HCT116 (cell line): ENCODE measurements around the gene VAMP8. TPM values are rescaled to one million over a fixed set of nuclear protein-coding genes. Genes with fewer than 3 reads are reported as not detected.

Source experiments
- ATAC-seq: fragments of 200-7000 bp; cut with Tn5 transposase; 2 replicates; pipeline ENCODE4 v1.9.1; 2020; ENCODE audit warnings: mild to moderate bottlenecking, moderate library complexity
- BruUV-seq: library from RNA; stranded (reverse); fragments of 400-500 nt; replicated peaks from 2 replicates; lab custom pipeline; 2021; lab: Mats Ljungman, UMichigan
- CTCF ChIA-PET: fragments of 300-600 bp; sonication (Branson Sonifier 250); formaldehyde crosslinking; loops from one replicate; lab custom pipeline; 2021; ENCODE audit warnings: antibody characterized with exemption; lab: Charles Lee
- POLR2A ChIA-PET: fragments of 300-600, 350-600 bp; sonication (Branson Sonifier 250); formaldehyde crosslinking; loops from one replicate; lab custom pipeline; 2021; ENCODE audit warnings: antibody characterized with exemption; lab: Charles Lee
- RAD21 ChIA-PET, 2 experiments: fragments of 300-600 bp; sonication (Branson Sonifier 250); formaldehyde crosslinking; loops; one replicate each; lab custom pipeline; 2023; ENCODE audit warnings: low total read pairs in 2 of 2; ENCODE audit not compliant: uncharacterized antibody in 2 of 2, unreplicated experiment in 2 of 2, low non-redundant PET in 1 of 2; lab: Charles Lee
- DNase-seq: peaks from one replicate; pipeline ENCODE4 v3.0.0-alpha.2; 2010; ENCODE audit warnings: low read depth, low spot score
- H2AFZ ChIP-seq: fragments of 200-600 bp; shearing (Covaris generic), sonication (generic); 2 replicates; pipeline ENCODE4 v1.6.1; 2017; ENCODE audit warnings: low read depth, mixed run types, mixed read lengths, antibody characterized with exemption, low read length; ENCODE audit not compliant: poor library complexity, severe bottlenecking
- H3K27ac ChIP-seq: 2 replicates; pipeline ENCODE4 v1.5.1; 2012; ENCODE audit warnings: low read depth, low read length
- H3K27me3 ChIP-seq: fragments of 200-600 bp; sonication (generic); 2 replicates; pipeline ENCODE4 v1.6.1; 2016; ENCODE audit warnings: mixed run types, low read length, mixed read lengths; ENCODE audit not compliant: insufficient read depth
- H3K36me3 ChIP-seq, 2 experiments: fragments of 200-500 bp in 1 of 2; fragments of 200-600 bp in 1 of 2; sonication (Bioruptor generic) in 1 of 2; sonication (generic) in 1 of 2; 2 replicates each; pipeline versions ENCODE4 v1.5.1 to v1.6.1; 2014 to 2016; ENCODE audit warnings: low read length in 2 of 2, inconsistent platforms in 1 of 2, mixed read lengths in 1 of 2, mixed run types in 1 of 2; ENCODE audit not compliant: insufficient read depth in 2 of 2, control insufficient read depth in 1 of 2
- H3K4me1 ChIP-seq, 2 experiments: fragments of 200-600 bp in 1 of 2; sonication (generic) in 1 of 2; 2 replicates each; pipeline versions ENCODE4 v1.5.1 to v1.6.1; 2012 to 2017; ENCODE audit warnings: low read length in 2 of 2, inconsistent platforms in 1 of 2, mild to moderate bottlenecking in 1 of 2, mixed read lengths in 1 of 2, mixed run types in 1 of 2, moderate library complexity in 1 of 2; ENCODE audit not compliant: insufficient read depth in 2 of 2, control insufficient read depth in 1 of 2
- H3K4me2 ChIP-seq: fragments of 200-600 bp; sonication (generic); 2 replicates; pipeline ENCODE4 v1.6.1; 2017; ENCODE audit warnings: mixed run types, low read length, mixed read lengths
- H3K4me3 ChIP-seq, 2 experiments: fragments of 200-600 bp in 1 of 2; sonication (generic) in 1 of 2; replicated peaks in 1 of 2; 2 replicates each; pipeline ENCODE4 v1.5.1; 2011 to 2016; ENCODE audit warnings: low read length in 2 of 2, control low read depth in 1 of 2, low read depth in 1 of 2, mild to moderate bottlenecking in 1 of 2, mixed read lengths in 1 of 2, mixed run types in 1 of 2
- H3K79me2 ChIP-seq: fragments of 200-600 bp; sonication (generic); 2 replicates; pipeline ENCODE4 v1.6.1; 2017; ENCODE audit warnings: mild to moderate bottlenecking, mixed run types, low read length, moderate library complexity, mixed read lengths; ENCODE audit not compliant: insufficient read depth
- H3K9ac ChIP-seq: fragments of 200-600 bp; sonication (generic); 2 replicates; pipeline ENCODE4 v1.6.1; 2016; ENCODE audit warnings: low read length, mixed read lengths
- H3K9me2 ChIP-seq: fragments of 200-600 bp; sonication (generic), shearing (Covaris generic); 2 replicates; pipeline ENCODE4 v1.6.1; 2017; ENCODE audit warnings: mixed run types, mild to moderate bottlenecking, moderate library complexity; ENCODE audit not compliant: insufficient read depth
- H3K9me3 ChIP-seq, 2 experiments: fragments of 200-500 bp in 1 of 2; fragments of 200-600 bp in 1 of 2; sonication (Bioruptor generic) in 1 of 2; sonication (generic) in 1 of 2; 2 replicates each; pipeline ENCODE4 v1.6.1; 2014 to 2017; ENCODE audit warnings: low read length in 2 of 2, mixed read lengths in 2 of 2, inconsistent platforms in 1 of 2, low read depth in 1 of 2, mild to moderate bottlenecking in 1 of 2, mixed run types in 1 of 2, moderate library complexity in 1 of 2; ENCODE audit not compliant: control insufficient read depth in 1 of 2, insufficient read depth in 1 of 2
- H4K20me1 ChIP-seq: fragments of 200-600 bp; sonication (generic), shearing (Covaris generic); 2 replicates; pipeline ENCODE4 v1.6.1; 2017; ENCODE audit warnings: mixed run types, mild to moderate bottlenecking, moderate library complexity; ENCODE audit not compliant: insufficient read depth
- ATF3 ChIP-seq: IDR thresholded peaks from 2 replicates; pipeline ENCODE4 v1.6.1; 2012
- CBX3 ChIP-seq: IDR thresholded peaks from 2 replicates; pipeline ENCODE4 v1.6.1; 2012; ENCODE audit warnings: low read depth
- CEBPB ChIP-seq: IDR thresholded peaks from 2 replicates; pipeline ENCODE4 v1.6.1; 2012; ENCODE audit warnings: low read depth
- ELF1 ChIP-seq: IDR thresholded peaks from 2 replicates; pipeline ENCODE4 v1.6.1; 2012; ENCODE audit warnings: low read depth, borderline replicate concordance
- EZH2 ChIP-seq: fragments of 200-600 bp; sonication (generic); IDR thresholded peaks from 2 replicates; pipeline ENCODE4 v1.6.1; 2017; ENCODE audit warnings: antibody characterized with exemption, mixed run types
- FOSL1 ChIP-seq: IDR thresholded peaks from 2 replicates; pipeline ENCODE4 v1.6.1; 2012; ENCODE audit warnings: low read depth
- RAD21 ChIP-seq: IDR thresholded peaks from 2 replicates; pipeline ENCODE4 v1.6.1; 2012; ENCODE audit warnings: low read depth, mild to moderate bottlenecking
- REST ChIP-seq: IDR thresholded peaks from 2 replicates; pipeline ENCODE4 v1.6.1; 2012; ENCODE audit warnings: low read depth
- SRF ChIP-seq: IDR thresholded peaks from 2 replicates; pipeline ENCODE4 v1.6.1; 2012; ENCODE audit warnings: low read depth
- TCF7L2 ChIP-seq: IDR thresholded peaks from 2 replicates; pipeline ENCODE4 v1.7.0; 2011; ENCODE audit warnings: borderline replicate concordance, inconsistent platforms; ENCODE audit not compliant: insufficient read depth, insufficient read length; ENCODE audit errors: extremely low read depth
- YY1 ChIP-seq: IDR thresholded peaks from 2 replicates; pipeline ENCODE4 v1.6.1; 2011; ENCODE audit warnings: low read length, low read depth, moderate library complexity, mild to moderate bottlenecking; ENCODE audit not compliant: insufficient replicate concordance; ENCODE audit errors: extremely low read depth
- ZBTB33 ChIP-seq: IDR thresholded peaks from 2 replicates; pipeline ENCODE4 v1.6.1; 2011; ENCODE audit warnings: mild to moderate bottlenecking, low read length, moderate library complexity; ENCODE audit not compliant: insufficient replicate concordance; ENCODE audit errors: extremely low read depth
- intact Hi-C: fragments of 100-400 bp; cut with micrococcal nuclease; formaldehyde crosslinking; loops from 2 replicates; pipeline ENCODE4 v1.10.0; 2022
- total RNA-seq: library from RNA; stranded (reverse); gene quantifications from one replicate; pipeline ENCODE4 v1.2.1, GENCODE V29; 2021; ENCODE audit not compliant: unreplicated experiment

VAMP8 gene
- total RNA-seq, 1 experiment from 2014 or later: 52.6 TPM

GRCh38 chr2:85553184-85553583 is 24.2 kb upstream of the VAMP8 start:
- ATAC-seq (no peak), DNase-seq (no peak)
- no peaks in the 10 kb centered on the region for H3K27me3 ChIP-seq
- RAD21 ChIA-PET: no interaction called here
- H3K9ac ChIP-seq: no peak overlapping the region
- no TSS peak for BruUV-seq
- H3K79me2 ChIP-seq: peaks cover 8% of the 10 kb centered on the region
- H3K9me2 ChIP-seq: no peaks in the 10 kb centered on the region
- CTCF ChIA-PET: interaction anchor here (2.5 kb wide), 1 partner anchor 253 kb away, joined by 17 read pairs; no protein-coding TSS in a partner anchor
- no peak overlapping the region for H3K4me3 ChIP-seq
- H3K4me1 ChIP-seq: no peaks in the 10 kb centered on the region
- H3K9me3 ChIP-seq: no peaks in the 10 kb centered on the region
- no peak overlapping the region for H3K27ac ChIP-seq
- H4K20me1 ChIP-seq: no peaks in the 10 kb centered on the region; the same call in 1 of the 2 replicates
- H3K36me3 ChIP-seq: peaks cover 16 to 43% of the 10 kb centered on the region in 2 experiments; a peak in 3 of 4 replicates
- H2AFZ ChIP-seq: no peak overlapping the region
- no peak overlapping the region for H3K4me2 ChIP-seq
- TF ChIP-seq ELF1 (no peak), TCF7L2 (no peak), YY1 (no peak), FOSL1 (no peak), ATF3 (no peak), ZBTB33 (no peak), EZH2 (no peak), CEBPB (no peak), SRF (no peak), RAD21 (no peak), REST (no peak), CBX3 (no peak)
- intact Hi-C loops: loop anchor here (10.0 kb wide), 1 partner anchor 228 kb away; the partner anchor contains the start of gene TGOLN2
- POLR2A ChIA-PET: interaction anchor here (15.3 kb wide), 1 partner anchor 129 kb away, joined by 236 read pairs; the partner anchor contains the start of gene SH2D6
